DMS153 (cell line): ENCODE data around the gene GXYLT1.
A peak's percentile ranks its signal among the peaks of the same experiment; 100 is the strongest.
"Not testable (repeated sequence)": the region's sequence is repeated elsewhere in the genome, so short reads cannot be mapped to it uniquely, and the experiment has no call there.

Experiments used
- DNase-seq: peaks from one replicate; lab custom pipeline; 2025; lab: John Stamatoyannopoulos, UW

The GXYLT1 gene

GRCh38 chr12:42144408-42145196 is at the start of gene GXYLT1:
TSS of gene GXYLT1 (minus strand) at chr12:42144874. CDS start at chr12:42144646, 228 bp downstream.
- peak; percentile 89 for DNase-seq

GRCh38 chr12:42192686-42193085 is 48.0 kb upstream of the GXYLT1 start:
- no peak for DNase-seq

GRCh38 chr12:42192258-42192657 is 47.6 kb upstream of the GXYLT1 start:
- no peak for DNase-seq

GRCh38 chr12:42190376-42190775 is 45.7 kb upstream of the GXYLT1 start:
- no peak for DNase-seq

GRCh38 chr12:42188275-42188674 is 43.6 kb upstream of the GXYLT1 start:
- not testable (repeated sequence) for DNase-seq

GRCh38 chr12:42187799-42188198 is 43.1 kb upstream of the GXYLT1 start:
- no peak for DNase-seq

- no peak for DNase-seq
These were observed 42.1 kb upstream of the GXYLT1 start for GRCh38 chr12:42186793-42187192.

- DNase-seq: no peak
These were observed 37.7 kb upstream of the GXYLT1 start for GRCh38 chr12:42182394-42182793.

- DNase-seq: no peak
These were observed 36.4 kb upstream of the GXYLT1 start for GRCh38 chr12:42180990-42181596.

GRCh38 chr12:42178101-42178500 is 33.4 kb upstream of the GXYLT1 start:
- no peak for DNase-seq

GRCh38 chr12:42174978-42175377 is 30.3 kb upstream of the GXYLT1 start:
- DNase-seq: no peak

GRCh38 chr12:42173961-42174521 is 29.4 kb upstream of the GXYLT1 start:
- DNase-seq: no peak

- DNase-seq: no peak
These were observed 28.0 kb upstream of the GXYLT1 start for GRCh38 chr12:42172441-42173210.

GRCh38 chr12:42167711-42168110 is 23.0 kb upstream of the GXYLT1 start:
- no peak for DNase-seq

- no peak for DNase-seq
These were observed 21.8 kb upstream of the GXYLT1 start for GRCh38 chr12:42166501-42166900.

GRCh38 chr12:42163913-42164312 is 19.2 kb upstream of the GXYLT1 start:
- no peak for DNase-seq

- DNase-seq: no peak
These were observed 18.3 kb upstream of the GXYLT1 start for GRCh38 chr12:42162965-42163364.

GRCh38 chr12:42162193-42162592 is 17.5 kb upstream of the GXYLT1 start:
- no peak for DNase-seq

GRCh38 chr12:42161529-42161928 is 16.9 kb upstream of the GXYLT1 start:
- DNase-seq: no peak

GRCh38 chr12:42156232-42156631 is 11.6 kb upstream of the GXYLT1 start:
- DNase-seq: no peak

- peak; percentile 12 for DNase-seq
These were observed 1.0 kb upstream of the GXYLT1 start for GRCh38 chr12:42145552-42146215.

GRCh38 chr12:42145197-42145549 is 499 bp upstream of the GXYLT1 start:
- no peak for DNase-seq
